Measurements from ENCODE around the gene VPS25. TPM values are rescaled to one million over a fixed set of nuclear protein-coding genes. Genes with fewer than 3 reads are reported as not detected.
A peak's percentile ranks its signal among the peaks of the same experiment; 100 is the strongest.

The VPS25 gene
- total RNA-seq, 1 experiment from 2014 or later: 37.7 TPM

DNA sequence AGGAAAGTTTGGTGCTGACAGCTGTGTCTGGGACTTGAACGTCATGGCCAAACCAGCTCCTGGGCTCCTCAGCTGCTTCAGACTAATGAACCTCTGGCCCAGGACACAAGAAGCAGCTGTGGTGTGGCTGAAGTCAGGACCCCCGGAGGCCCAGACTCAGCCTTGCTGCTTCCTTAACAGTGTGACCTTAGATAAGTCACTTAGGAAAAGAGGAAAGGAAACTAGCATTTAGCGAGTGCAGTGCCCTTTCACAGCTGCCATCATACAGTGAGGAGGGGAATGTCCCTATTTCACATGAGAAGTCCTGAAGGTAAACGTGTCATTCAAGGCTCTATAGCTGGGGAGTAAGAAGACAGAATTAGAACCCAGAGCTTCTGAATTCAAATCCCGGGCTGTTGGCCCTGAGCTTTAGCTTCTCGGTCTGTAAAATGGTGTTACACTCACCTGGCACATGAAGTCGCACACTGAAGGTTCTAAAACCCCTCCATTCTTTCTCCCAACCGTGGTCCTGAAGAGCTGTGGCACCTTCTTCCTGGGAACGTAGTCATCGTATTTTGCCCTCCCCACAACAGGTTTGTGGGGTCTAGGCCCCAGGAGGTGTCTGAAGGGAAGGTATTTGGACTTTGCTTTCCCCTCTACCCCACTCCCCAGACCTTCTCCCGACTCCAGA lies 13.1 kb upstream of the VPS25 start:
- H3K27me3 ChIP-seq (ENCODE audit: control insufficient read depth, insufficient read depth, low read length): no peaks in the 10 kb centered on the region
- no peaks in the 10 kb centered on the region for H3K9me3 ChIP-seq (ENCODE audit: control insufficient read depth, insufficient read depth, low read depth, low read length)
- in situ Hi-C loops (cut with HindIII; ENCODE audit: low pct_unique_long_range_greater_than_20kb, low sequenced_read_pairs) (no loop called here), intact Hi-C loops (cut with micrococcal nuclease; ENCODE audit: unreplicated experiment) (no loop called here)
- no peaks in the 10 kb centered on the region for H3K36me3 ChIP-seq (ENCODE audit: control insufficient read depth, insufficient read depth, low read length)
- no peak overlapping the region for H3K4me3 ChIP-seq (ENCODE audit: low read depth in 2 of 2, low read length in 2 of 2)
- DNase-seq (ENCODE audit: low read depth, low spot score) (no peak), ATAC-seq (no peak)
- CTCF ChIA-PET: no interaction called here
- POLR2A ChIA-PET: interaction anchor here (0.5 to 1.0 kb wide), 3 partner anchors 10 to 38 kb away, joined by 5 to 7 read pairs (median 6); partner anchors contain the start of gene VPS25
- BruUV-seq (replicated peaks): no TSS peak
- no peaks in the 10 kb centered on the region for H3K4me1 ChIP-seq (ENCODE audit: control insufficient read depth, insufficient read depth, low read length)
- TF ChIP-seq TCF7L2 (IDR thresholded peaks at IDR 0.05; ENCODE audit: low read depth, low read length) (no peak), SIN3A (IDR thresholded peaks at IDR 0.05; ENCODE audit: borderline replicate concordance, insufficient read depth, low read depth, low read length) (no peak), POLR2AphosphoS5 (IDR thresholded peaks at IDR 0.05; ENCODE audit: low read depth, low read length) (no peak)
- TF ChIP-seq, protein P1, sequence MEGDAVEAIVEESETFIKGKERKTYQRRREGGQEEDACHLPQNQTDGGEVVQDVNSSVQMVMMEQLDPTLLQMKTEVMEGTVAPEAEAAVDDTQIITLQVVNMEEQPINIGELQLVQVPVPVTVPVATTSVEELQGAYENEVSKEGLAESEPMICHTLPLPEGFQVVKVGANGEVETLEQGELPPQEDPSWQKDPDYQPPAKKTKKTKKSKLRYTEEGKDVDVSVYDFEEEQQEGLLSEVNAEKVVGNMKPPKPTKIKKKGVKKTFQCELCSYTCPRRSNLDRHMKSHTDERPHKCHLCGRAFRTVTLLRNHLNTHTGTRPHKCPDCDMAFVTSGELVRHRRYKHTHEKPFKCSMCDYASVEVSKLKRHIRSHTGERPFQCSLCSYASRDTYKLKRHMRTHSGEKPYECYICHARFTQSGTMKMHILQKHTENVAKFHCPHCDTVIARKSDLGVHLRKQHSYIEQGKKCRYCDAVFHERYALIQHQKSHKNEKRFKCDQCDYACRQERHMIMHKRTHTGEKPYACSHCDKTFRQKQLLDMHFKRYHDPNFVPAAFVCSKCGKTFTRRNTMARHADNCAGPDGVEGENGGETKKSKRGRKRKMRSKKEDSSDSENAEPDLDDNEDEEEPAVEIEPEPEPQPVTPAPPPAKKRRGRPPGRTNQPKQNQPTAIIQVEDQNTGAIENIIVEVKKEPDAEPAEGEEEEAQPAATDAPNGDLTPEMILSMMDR (IDR thresholded peaks at IDR 0.05): no peak
- TF ChIP-seq, protein P2, sequence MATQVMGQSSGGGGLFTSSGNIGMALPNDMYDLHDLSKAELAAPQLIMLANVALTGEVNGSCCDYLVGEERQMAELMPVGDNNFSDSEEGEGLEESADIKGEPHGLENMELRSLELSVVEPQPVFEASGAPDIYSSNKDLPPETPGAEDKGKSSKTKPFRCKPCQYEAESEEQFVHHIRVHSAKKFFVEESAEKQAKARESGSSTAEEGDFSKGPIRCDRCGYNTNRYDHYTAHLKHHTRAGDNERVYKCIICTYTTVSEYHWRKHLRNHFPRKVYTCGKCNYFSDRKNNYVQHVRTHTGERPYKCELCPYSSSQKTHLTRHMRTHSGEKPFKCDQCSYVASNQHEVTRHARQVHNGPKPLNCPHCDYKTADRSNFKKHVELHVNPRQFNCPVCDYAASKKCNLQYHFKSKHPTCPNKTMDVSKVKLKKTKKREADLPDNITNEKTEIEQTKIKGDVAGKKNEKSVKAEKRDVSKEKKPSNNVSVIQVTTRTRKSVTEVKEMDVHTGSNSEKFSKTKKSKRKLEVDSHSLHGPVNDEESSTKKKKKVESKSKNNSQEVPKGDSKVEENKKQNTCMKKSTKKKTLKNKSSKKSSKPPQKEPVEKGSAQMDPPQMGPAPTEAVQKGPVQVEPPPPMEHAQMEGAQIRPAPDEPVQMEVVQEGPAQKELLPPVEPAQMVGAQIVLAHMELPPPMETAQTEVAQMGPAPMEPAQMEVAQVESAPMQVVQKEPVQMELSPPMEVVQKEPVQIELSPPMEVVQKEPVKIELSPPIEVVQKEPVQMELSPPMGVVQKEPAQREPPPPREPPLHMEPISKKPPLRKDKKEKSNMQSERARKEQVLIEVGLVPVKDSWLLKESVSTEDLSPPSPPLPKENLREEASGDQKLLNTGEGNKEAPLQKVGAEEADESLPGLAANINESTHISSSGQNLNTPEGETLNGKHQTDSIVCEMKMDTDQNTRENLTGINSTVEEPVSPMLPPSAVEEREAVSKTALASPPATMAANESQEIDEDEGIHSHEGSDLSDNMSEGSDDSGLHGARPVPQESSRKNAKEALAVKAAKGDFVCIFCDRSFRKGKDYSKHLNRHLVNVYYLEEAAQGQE (IDR thresholded peaks at IDR 0.05; ENCODE audit: insufficient read depth in 1 of 2, low read depth in 2 of 2, low read length in 1 of 2): no peak
- no peak overlapping the region for H3K27ac ChIP-seq (ENCODE audit: low read length)

DNA sequence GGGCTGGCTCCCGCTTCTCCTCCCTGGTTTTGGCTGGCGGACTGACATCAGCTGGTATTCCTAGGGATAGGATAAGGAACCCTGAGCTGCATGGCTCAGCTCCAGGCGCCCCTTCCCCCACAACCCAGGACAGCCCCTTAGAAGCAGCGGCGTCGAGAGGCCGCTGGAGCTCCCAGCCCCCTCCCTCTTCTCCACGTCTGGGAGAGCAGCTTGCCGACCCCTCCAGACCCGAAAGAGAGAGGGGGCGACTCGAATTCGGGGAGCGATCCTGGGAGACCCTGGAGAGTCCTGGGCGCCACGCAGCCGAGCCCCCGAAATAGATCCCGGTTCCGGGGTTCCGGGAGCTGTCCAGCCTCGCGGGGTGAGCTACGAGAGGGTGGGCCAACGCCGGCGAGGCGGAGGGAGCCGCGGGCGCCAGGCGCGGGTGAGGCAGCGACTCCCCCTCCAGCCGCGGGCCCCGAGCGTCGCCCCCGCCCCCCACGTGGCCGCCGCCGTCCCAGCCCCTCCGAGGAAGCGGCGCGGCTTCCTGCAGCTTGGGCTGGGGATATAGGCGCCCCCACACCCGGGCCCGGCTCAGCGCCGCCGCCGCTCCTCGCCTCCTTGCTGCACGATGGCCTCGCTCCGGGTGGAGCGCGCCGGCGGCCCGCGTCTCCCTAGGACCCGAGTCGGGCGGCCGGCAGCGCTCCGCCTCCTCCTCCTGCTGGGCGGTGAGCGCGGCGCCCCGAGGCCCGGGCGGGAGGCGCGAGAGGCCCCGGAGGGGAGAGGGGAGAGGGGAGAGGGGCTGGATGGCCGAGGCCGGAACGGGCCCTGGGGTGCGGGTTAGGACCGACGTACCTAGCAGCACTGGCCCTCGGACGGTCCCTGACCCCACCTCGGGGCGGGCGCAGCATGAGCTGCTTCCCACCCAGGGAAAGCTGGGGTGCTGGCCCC lies 12.3 kb upstream of the VPS25 start, which contains the start of gene RAMP2:
TSS of gene RAMP2 (plus strand) at position 576 of the 930 bp plus-strand sequence. CDS start at position 611, 35 bp downstream.
- intact Hi-C loops (cut with micrococcal nuclease; ENCODE audit: unreplicated experiment) (no loop called here), in situ Hi-C loops (cut with HindIII; ENCODE audit: low pct_unique_long_range_greater_than_20kb, low sequenced_read_pairs) (no loop called here)
- ATAC-seq (peak; percentile 58), DNase-seq (ENCODE audit: low read depth, low spot score) (no peak)
- ChIA-PET CTCF (no interaction called here), POLR2A (interaction anchor here (1.0 kb wide), 1 partner anchor 12 kb away, joined by 5 read pairs; the partner anchor contains the start of gene VPS25)
- Histone ChIP-seq H3K4me3 (ENCODE audit: low read depth in 2 of 2, low read length in 2 of 2) (peak within 1 kb of the TSS; percentile 26 to 28; a peak in 3 of 4 replicates), H3K36me3 (ENCODE audit: control insufficient read depth, insufficient read depth, low read length) (no peaks in the 10 kb centered on the region), H3K9me3 (ENCODE audit: control insufficient read depth, insufficient read depth, low read depth, low read length) (no peaks in the 10 kb centered on the region), H3K27ac (ENCODE audit: low read length) (no peak within 1 kb of the TSS), H3K4me1 (ENCODE audit: control insufficient read depth, insufficient read depth, low read length) (no peaks in the 10 kb centered on the region), H3K27me3 (ENCODE audit: control insufficient read depth, insufficient read depth, low read length) (no peaks in the 10 kb centered on the region)
- TF ChIP-seq SIN3A (IDR thresholded peaks at IDR 0.05; ENCODE audit: borderline replicate concordance, insufficient read depth, low read depth, low read length): no peak
- TF ChIP-seq, protein P2 (IDR thresholded peaks at IDR 0.05; ENCODE audit: insufficient read depth in 1 of 2, low read depth in 2 of 2, low read length in 1 of 2): peak; percentile 61 to 74
- no TSS peak for BruUV-seq (replicated peaks)

All from Panc1 (cell line).